ENCODE results near the gene CSPG4. TPM values are rescaled to one million over a fixed set of nuclear protein-coding genes. Genes with fewer than 3 reads are reported as not detected.

The CSPG4 gene
- total and polyA plus RNA-seq, 2 of the 8 experiments (the other 6 are each of a cell fraction or from before 2014, with no cell fraction given), result 1.4 to 3.0 TPM

- peaks cover 0 to 18% (median 7%) of the 10 kb centered on the region in 4 experiments; a peak in 6 of 7 replicates for H3K4me1 ChIP-seq (replicated peaks in 1 of 4; ENCODE audit: control insufficient read depth in 3 of 4, insufficient read depth in 4 of 4, low read length in 3 of 4)
- H3K27me3 ChIP-seq (replicated peaks in 1 of 4; ENCODE audit: control insufficient read depth in 3 of 4, extremely low read depth in 1 of 4, insufficient read depth in 3 of 4, low read length in 3 of 4), result no peaks in the 10 kb centered on the region
- H3K23ac ChIP-seq (ENCODE audit: insufficient read length), result no peak overlapping the region
- ChIA-PET CTCF (ENCODE audit: partially characterized antibody) (no interaction called here), POLR2A (ENCODE audit: partially characterized antibody) (interaction anchor here (1.6 kb wide), 1 partner anchor 16 kb away, joined by 3 read pairs; no protein-coding TSS in a partner anchor)
- peaks cover 0 to 41% of the 10 kb centered on the region in 2 experiments; a peak in 3 of 4 replicates for H3K79me2 ChIP-seq (ENCODE audit: control insufficient read depth in 1 of 2, insufficient read depth in 2 of 2, low read length in 2 of 2)
- H2BK120ac ChIP-seq (replicated peaks; ENCODE audit: low read depth, low read length), result no peak overlapping the region
- H3K14ac ChIP-seq (ENCODE audit: insufficient read length), result no peak overlapping the region
- H3K4me2 ChIP-seq (ENCODE audit: insufficient read depth in 1 of 2, low read depth in 2 of 2, low read length in 2 of 2), result no peak overlapping the region
- H4K91ac ChIP-seq (replicated peaks; ENCODE audit: insufficient read length, low read length), result no peak overlapping the region
- 97% methylated on average over 5 of the region's 5 CpGs; no CpG with 5 or more reads in 1 of the 2 experiments for WGBS, 2 experiments (ENCODE audit: extremely low coverage in 1 of 2, insufficient coverage in 1 of 2, insufficient read length in 1 of 2, insufficient replicate concordance in 2 of 2, low coverage in 1 of 2, low lambda C conversion rate in 2 of 2, missing lambda C conversion rate in 1 of 2)
- no peak overlapping the region for H2AFZ ChIP-seq (ENCODE audit: low read length)
- H2BK5ac ChIP-seq (ENCODE audit: low read depth, low read length), result no peak overlapping the region
- no peak overlapping the region for H4K5ac ChIP-seq (ENCODE audit: insufficient read length, low read depth, low read length)
- FAIRE-seq, result no peak
- H3K4ac ChIP-seq (replicated peaks; ENCODE audit: insufficient read length, low read depth, low read length), result no peak overlapping the region
- H3K27ac ChIP-seq (ENCODE audit: low read depth, low read length), result no peak overlapping the region
- no peaks in the 10 kb centered on the region for H3K9me3 ChIP-seq (ENCODE audit: insufficient read depth in 2 of 2, low read depth in 1 of 2, low read length in 1 of 2)
- no peak overlapping the region for H2BK20ac ChIP-seq (ENCODE audit: low read length)
- H3K18ac ChIP-seq (ENCODE audit: extremely low read depth, low read length), result no peak overlapping the region
- no peak overlapping the region for H4K8ac ChIP-seq (ENCODE audit: extremely low read depth, insufficient read depth, low read length)
- no peak overlapping the region for H2BK15ac ChIP-seq (ENCODE audit: low read length)
- peaks cover 9% of the 10 kb centered on the region for H3K79me1 ChIP-seq (ENCODE audit: low read depth, low read length)
- no peak overlapping the region for H3K4me3 ChIP-seq (ENCODE audit: extremely low read depth in 1 of 4, insufficient read depth in 2 of 4, low read depth in 3 of 4, low read length in 4 of 4)
- H2AK5ac ChIP-seq (ENCODE audit: low read depth, low read length), result no peak overlapping the region
- H4K20me1 ChIP-seq (replicated peaks in 1 of 2; ENCODE audit: control insufficient read depth in 1 of 2, insufficient read depth in 2 of 2, low read length in 2 of 2), result peaks cover 9 to 29% of the 10 kb centered on the region in 2 experiments
- TF ChIP-seq FOSL1 (IDR thresholded peaks at IDR 0.05; ENCODE audit: insufficient read depth, low read depth, low read length), result no peak
- TF ChIP-seq ATF2 (IDR thresholded peaks at IDR 0.05; ENCODE audit: low read length), result no peak
- TF ChIP-seq ASH2L (IDR thresholded peaks at IDR 0.05; ENCODE audit: low read length), result no peak
- no peak for TF ChIP-seq CHD1 (IDR thresholded peaks at IDR 0.05; ENCODE audit: low read depth, low read length)
- no peak for TF ChIP-seq HDAC6 (IDR thresholded peaks at IDR 0.05; ENCODE audit: low read depth, low read length)
- TF ChIP-seq RFX5 (IDR thresholded peaks at IDR 0.05; ENCODE audit: borderline replicate concordance, low read depth, low read length), result no peak
- H2BK12ac ChIP-seq (ENCODE audit: low read depth, low read length), result no peak overlapping the region
- no peak overlapping the region for H3K9ac ChIP-seq (replicated peaks in 1 of 4; ENCODE audit: extremely low read depth in 1 of 4, low read depth in 3 of 4, low read length in 3 of 4)
- H3K36me3 ChIP-seq (ENCODE audit: control insufficient read depth in 2 of 4, insufficient read depth in 4 of 4, low read length in 3 of 4), result 0 out of 8 replicates have a peak, but pooled peaks cover 0 to 4% (median 0%) of the 10 kb centered on the region in 4 experiments
- no peaks in the 10 kb centered on the region for H3K23me2 ChIP-seq (ENCODE audit: low read depth, low read length)
- no peak for DNase-seq (ENCODE audit: low read depth in 1 of 2, low spot score in 2 of 2)
- no peak overlapping the region for H3K56ac ChIP-seq (replicated peaks; ENCODE audit: insufficient read length, low read depth, low read length)
These were observed 56.3 kb downstream of the CSPG4 start for GRCh38 chr15:75656331-75656730.

Data from H1 (cell line).